OCI-LY3 (cell line): ENCODE measurements around the gene CD63.

Experiments
- CTCF ChIP-seq: fragments of 200-600, 300-600 bp; sonication (generic); IDR thresholded peaks from 2 replicates; pipeline ENCODE4 v1.5.1; 2014; ENCODE audit warnings: antibody characterized with exemption, low read length, low read depth
- EZH2phosphoT487 ChIP-seq: fragments of 200-600 bp; shearing (Covaris generic); IDR thresholded peaks from 2 replicates; pipeline ENCODE4 v1.6.1; 2018; ENCODE audit warnings: antibody characterized with exemption, mixed run types, low read depth

GRCh38 chr12:55676707-55677106 lies 52.1 kb downstream of the CD63 start:
- TF ChIP-seq CTCF (no peak), EZH2phosphoT487 (no peak)
